Activated CD4-positive, alpha-beta T cell treated with anti-CD3 and anti-CD28 coated beads, Interleukin-2, Interleukin-4, amounts not matched to agents 100 ng/mL and 50 ng/mL, durations not matched to agents 16 hours and 8 hours (primary cell): ENCODE results near the gene UBE2Q1.
"Not testable (repeated sequence)": the region's sequence is repeated elsewhere in the genome, so short reads cannot be mapped to it uniquely, and the experiment has no call there.

Experiments
- DNase-seq: peaks from one replicate; pipeline ENCODE4 v3.0.0-alpha.2; 2020; ENCODE audit warnings: low spot score

Gene UBE2Q1

GRCh38 chr1:154550657-154551056, 7.8 kb downstream of the UBE2Q1 start:
- no peak for DNase-seq

- no peak for DNase-seq
Observed at GRCh38 chr1:154550070-154550469, 8.4 kb downstream of the UBE2Q1 start.

GRCh38 chr1:154549202-154549770, 9.2 kb downstream of the UBE2Q1 start:
- no peak for DNase-seq

- no peak for DNase-seq
Observed at GRCh38 chr1:154548028-154548427, 10.4 kb downstream of the UBE2Q1 start.

- DNase-seq, result no peak
Observed at GRCh38 chr1:154547105-154547732, 11.2 kb downstream of the UBE2Q1 start.

GRCh38 chr1:154546264-154547063, 12.0 kb downstream of the UBE2Q1 start:
- peak; percentile 65 for DNase-seq

- no peak for DNase-seq
Observed at GRCh38 chr1:154541231-154541630, 17.2 kb downstream of the UBE2Q1 start.

GRCh38 chr1:154539486-154540483, 18.7 kb downstream of the UBE2Q1 start:
- no peak for DNase-seq

GRCh38 chr1:154536570-154536969, 21.9 kb downstream of the UBE2Q1 start:
- DNase-seq, result no peak

GRCh38 chr1:154533952-154534844, 24.3 kb downstream of the UBE2Q1 start:
- DNase-seq, result no peak

GRCh38 chr1:154531950-154532349, 26.5 kb downstream of the UBE2Q1 start:
- not testable (repeated sequence) for DNase-seq

- no peak for DNase-seq
Observed at GRCh38 chr1:154529308-154529707, 29.2 kb downstream of the UBE2Q1 start.

GRCh38 chr1:154527192-154527591, 31.3 kb downstream of the UBE2Q1 start:
- DNase-seq, result no peak

GRCh38 chr1:154524881-154525280, 33.6 kb downstream of the UBE2Q1 start:
- DNase-seq, result no peak

- DNase-seq, result no peak
Observed at GRCh38 chr1:154521695-154522094, 36.8 kb downstream of the UBE2Q1 start.

- no peak for DNase-seq
Observed at GRCh38 chr1:154520333-154520732, 38.1 kb downstream of the UBE2Q1 start.

GRCh38 chr1:154519591-154519991, 38.9 kb downstream of the UBE2Q1 start:
- DNase-seq, result no peak

- no peak for DNase-seq
Observed at GRCh38 chr1:154517661-154518060, 40.8 kb downstream of the UBE2Q1 start.

- DNase-seq, result no peak
Observed at GRCh38 chr1:154514066-154514553, 44.4 kb downstream of the UBE2Q1 start.

GRCh38 chr1:154512760-154513159, 45.7 kb downstream of the UBE2Q1 start:
- DNase-seq, result no peak

- no peak for DNase-seq
Observed at GRCh38 chr1:154503898-154504297, 54.6 kb downstream of the UBE2Q1 start.
